ENCODE data around the gene DCXR. TPM values are rescaled to one million over a fixed set of nuclear protein-coding genes. Genes with fewer than 3 reads are reported as not detected.

DCXR gene
- total RNA-seq, 1 experiment from 2014 or later = 306 TPM

- Histone ChIP-seq H3K4me1 (ENCODE audit: control insufficient read depth in 1 of 2, insufficient read depth in 2 of 2, low read length in 2 of 2) (peaks cover 18 to 52% of the 10 kb centered on the region in 2 experiments), H3K27ac (ENCODE audit: low read depth, low read length) (peak overlapping the region; percentile 91)
- POLR2A ChIA-PET = interaction anchor here (1.6 kb wide), 1 partner anchor 13 kb away, joined by 4 read pairs; the partner anchor contains the start of genes CENPX and LRRC45
Measured at GRCh38 chr17:82035956-82036633, 1.4 kb downstream of the DCXR start.

More at GRCh38 chr17:82035956-82036633, 1.4 kb downstream of the DCXR start:
- peak overlapping the region; percentile 95 for H3K4me2 ChIP-seq (ENCODE audit: low read length)
- DNase-seq (ENCODE audit: low read depth, low spot score) = no peak
- ATAC-seq = no peak
- no peak overlapping the region for H2AFZ ChIP-seq (ENCODE audit: low read depth, low read length, poor library complexity, severe bottlenecking)
- TF ChIP-seq POLR2A (IDR thresholded peaks at IDR 0.05; ENCODE audit: borderline replicate concordance, extremely low read depth, insufficient read depth, insufficient read length) (no peak), EZH2phosphoT487 (IDR thresholded peaks at IDR 0.05; ENCODE audit: borderline replicate concordance) (no peak), ZFX (IDR thresholded peaks at IDR 0.05) (no peak)
- TF ChIP-seq, protein P1, sequence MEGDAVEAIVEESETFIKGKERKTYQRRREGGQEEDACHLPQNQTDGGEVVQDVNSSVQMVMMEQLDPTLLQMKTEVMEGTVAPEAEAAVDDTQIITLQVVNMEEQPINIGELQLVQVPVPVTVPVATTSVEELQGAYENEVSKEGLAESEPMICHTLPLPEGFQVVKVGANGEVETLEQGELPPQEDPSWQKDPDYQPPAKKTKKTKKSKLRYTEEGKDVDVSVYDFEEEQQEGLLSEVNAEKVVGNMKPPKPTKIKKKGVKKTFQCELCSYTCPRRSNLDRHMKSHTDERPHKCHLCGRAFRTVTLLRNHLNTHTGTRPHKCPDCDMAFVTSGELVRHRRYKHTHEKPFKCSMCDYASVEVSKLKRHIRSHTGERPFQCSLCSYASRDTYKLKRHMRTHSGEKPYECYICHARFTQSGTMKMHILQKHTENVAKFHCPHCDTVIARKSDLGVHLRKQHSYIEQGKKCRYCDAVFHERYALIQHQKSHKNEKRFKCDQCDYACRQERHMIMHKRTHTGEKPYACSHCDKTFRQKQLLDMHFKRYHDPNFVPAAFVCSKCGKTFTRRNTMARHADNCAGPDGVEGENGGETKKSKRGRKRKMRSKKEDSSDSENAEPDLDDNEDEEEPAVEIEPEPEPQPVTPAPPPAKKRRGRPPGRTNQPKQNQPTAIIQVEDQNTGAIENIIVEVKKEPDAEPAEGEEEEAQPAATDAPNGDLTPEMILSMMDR (IDR thresholded peaks at IDR 0.05 in 2 of 3, conservative IDR thresholded peaks at IDR 0.05 in 1 of 3; ENCODE audit: borderline replicate concordance in 1 of 3, insufficient read depth in 1 of 3, low read depth in 2 of 3, low read length in 2 of 3) = no peak
- peak overlapping the region; percentile 94 for H3K9ac ChIP-seq (ENCODE audit: low read length)
- H3K27me3 ChIP-seq (ENCODE audit: insufficient read depth, low read length) = no peaks in the 10 kb centered on the region
- peaks cover 0 to 12% of the 10 kb centered on the region in 2 experiments; a peak in 1 of 4 replicates for H3K36me3 ChIP-seq (ENCODE audit: control insufficient read depth in 1 of 2, insufficient read depth in 2 of 2, low read length in 2 of 2)
- RAD21 ChIA-PET (ENCODE audit: low non-redundant PET in 1 of 2, low total read pairs in 2 of 2, uncharacterized antibody in 2 of 2, unreplicated experiment in 2 of 2) = no interaction called here
- no peaks in the 10 kb centered on the region for H3K9me3 ChIP-seq (ENCODE audit: control insufficient read depth in 1 of 2, insufficient read depth in 1 of 2, low read depth in 1 of 2, low read length in 2 of 2)
- CTCF ChIA-PET = interaction anchor here (4.8 kb wide), 1 partner anchor 14 kb away, joined by 57 read pairs; the partner anchor contains the start of genes CENPX and LRRC45
- intact Hi-C loops (cut with micrococcal nuclease) = loop anchor here (2.0 to 10.0 kb wide), 3 partner anchors 63 to 379 kb away; partner anchors contain the start of genes FASN, HEXD and OGFOD3
- no peaks in the 10 kb centered on the region for H3K9me2 ChIP-seq (ENCODE audit: insufficient read depth)
- peaks cover 28% of the 10 kb centered on the region; the same call in 1 of the 2 replicates for H3K79me2 ChIP-seq (ENCODE audit: insufficient read depth, low read length)
- peak overlapping the region; percentile 92 to 93 for H3K4me3 ChIP-seq (replicated peaks in 1 of 2; ENCODE audit: low read depth in 1 of 2, low read length in 2 of 2)
- BruUV-seq (replicated peaks) = TSS peak; percentile 87
- H4K20me1 ChIP-seq (ENCODE audit: insufficient read depth) = no peaks in the 10 kb centered on the region
